GM21723 (cell line): Measurements from ENCODE around the gene MYH16.
"Not testable (repeated sequence)": the region's sequence is repeated elsewhere in the genome, so short reads cannot be mapped to it uniquely, and the experiment has no call there.

Experiments used
- ATAC-seq: cut with Tn5 transposase; IDR thresholded peaks from one replicate; pipeline ENCODE4 v1.9.1; 2021; ENCODE audit warnings: mild to moderate bottlenecking, moderate library complexity; ENCODE audit not compliant: unreplicated experiment

MYH16 gene

GRCh38 chr7:99350641-99351040 lies 78.0 kb downstream of the MYH16 start:
- not testable (repeated sequence) for ATAC-seq

GRCh38 chr7:99352247-99352646 lies 79.6 kb downstream of the MYH16 start:
- ATAC-seq = no peak

- ATAC-seq = no peak
Measured at GRCh38 chr7:99355098-99355497, 82.5 kb downstream of the MYH16 start.

- no peak for ATAC-seq
Measured at GRCh38 chr7:99357701-99358490, 85.3 kb downstream of the MYH16 start.

DNA sequence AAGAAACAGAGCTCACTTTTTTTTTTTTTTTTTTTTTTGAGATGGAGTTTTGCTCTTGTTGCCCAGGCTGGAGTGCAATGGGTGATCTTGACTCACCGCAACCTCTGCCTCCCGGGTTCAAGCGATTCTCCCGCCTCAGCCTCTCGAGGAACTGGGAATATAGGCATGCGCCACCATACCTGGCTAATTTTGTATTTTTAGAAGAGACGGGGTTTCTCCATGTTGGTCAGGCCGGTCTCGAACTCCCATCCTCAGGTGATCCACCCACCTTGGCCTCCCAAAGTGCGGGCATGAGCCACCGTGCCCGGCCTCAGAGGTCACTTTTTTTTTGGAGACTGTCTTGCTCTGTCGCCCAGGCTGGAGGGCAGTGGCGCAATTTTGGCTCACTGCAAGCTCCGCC lies 85.9 kb downstream of the MYH16 start:
- ATAC-seq = not testable (repeated sequence)

DNA sequence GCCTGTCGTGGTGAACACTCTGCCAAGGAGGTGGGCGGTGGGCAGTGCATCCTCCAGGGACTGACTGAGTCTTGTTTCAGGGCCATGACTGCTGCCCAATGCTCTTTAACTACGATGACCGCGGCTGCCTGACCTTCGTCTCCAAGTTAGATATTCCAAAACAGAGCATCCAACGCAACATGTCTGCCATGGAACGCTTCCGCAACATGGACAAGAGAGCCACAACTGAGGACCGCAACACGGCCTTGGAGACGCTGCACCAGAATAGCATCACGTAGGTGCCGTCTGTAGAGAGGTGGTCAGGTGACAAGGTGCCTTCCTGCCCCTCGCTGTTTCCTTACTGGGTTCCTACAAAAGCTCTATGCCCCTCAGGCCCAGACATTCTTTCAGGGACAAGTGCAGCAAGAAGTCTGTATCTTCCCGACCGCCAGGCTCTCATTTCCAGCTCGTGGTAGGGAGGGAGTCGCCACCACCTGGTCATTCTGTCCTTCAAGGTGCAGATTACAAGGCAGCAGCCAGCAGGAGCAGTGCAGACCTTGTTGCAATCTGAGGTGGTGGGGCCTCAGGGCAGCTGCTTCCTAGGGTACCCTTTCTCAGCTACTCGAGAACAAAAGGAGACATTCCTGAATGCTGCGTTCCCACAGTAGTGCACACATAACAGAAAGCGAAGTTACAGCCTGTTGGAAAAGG lies 87.0 kb downstream of the MYH16 start:
- no peak for ATAC-seq
